HG02840 (cell line): ENCODE measurements around the gene WFDC1.

ENCODE experiments used
- ATAC-seq: cut with Tn5 transposase; IDR thresholded peaks from one replicate; pipeline ENCODE4 v1.9.1; 2021; ENCODE audit warnings: mild to moderate bottlenecking, moderate library complexity, moderate number of reproducible peaks; ENCODE audit not compliant: unreplicated experiment, low FRiP score

WFDC1 gene

GRCh38 chr16:84294531-84295142, at the start of gene WFDC1:
Gene WFDC1, plus strand, starts transcription at chr16:84294878. Its CDS starts 94 bp downstream, at chr16:84294972.
- no peak for ATAC-seq

- ATAC-seq: no peak
Measured at GRCh38 chr16:84245956-84246678, 48.6 kb upstream of the WFDC1 start.

DNA sequence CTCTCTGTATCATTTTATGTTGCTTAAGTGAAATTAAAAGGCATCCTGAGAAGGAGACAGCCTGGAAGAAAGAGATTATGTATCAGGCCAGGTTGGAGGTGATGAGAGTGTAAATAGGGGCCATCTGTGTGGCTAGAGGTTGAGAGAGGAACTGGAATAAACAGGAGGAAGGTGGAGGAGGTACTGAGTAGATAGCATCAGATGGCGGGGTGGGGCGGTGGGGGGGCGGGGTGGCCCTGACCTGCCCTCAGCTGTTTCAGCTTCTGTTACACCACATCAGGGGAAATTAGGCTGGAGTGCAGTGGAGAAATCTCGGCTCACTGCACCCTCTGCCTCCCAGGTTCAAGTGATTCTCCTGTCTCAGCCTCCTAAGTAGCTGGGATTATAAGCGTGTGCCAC, 48.0 kb upstream of the WFDC1 start:
- ATAC-seq: no peak

GRCh38 chr16:84247331-84247730, 47.3 kb upstream of the WFDC1 start:
- ATAC-seq: no peak

DNA sequence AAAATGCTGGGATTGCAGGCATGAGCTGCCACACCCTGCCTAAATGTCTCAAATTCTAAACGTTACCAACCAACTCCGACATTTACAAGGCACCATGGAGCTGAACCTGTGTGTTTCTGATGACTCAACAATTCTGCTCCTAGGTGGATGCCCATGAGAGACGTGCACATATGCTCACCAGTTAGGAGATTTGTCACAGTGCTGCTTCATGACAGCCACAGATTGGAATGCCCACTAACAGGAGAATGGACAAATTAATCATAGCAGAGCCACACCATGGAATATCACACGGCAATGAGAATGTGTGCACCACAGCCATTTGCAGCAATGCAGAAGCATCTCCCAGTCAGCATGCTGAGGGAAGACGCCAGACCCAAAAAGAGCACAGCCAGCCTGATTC, 46.8 kb upstream of the WFDC1 start:
- no peak for ATAC-seq

DNA sequence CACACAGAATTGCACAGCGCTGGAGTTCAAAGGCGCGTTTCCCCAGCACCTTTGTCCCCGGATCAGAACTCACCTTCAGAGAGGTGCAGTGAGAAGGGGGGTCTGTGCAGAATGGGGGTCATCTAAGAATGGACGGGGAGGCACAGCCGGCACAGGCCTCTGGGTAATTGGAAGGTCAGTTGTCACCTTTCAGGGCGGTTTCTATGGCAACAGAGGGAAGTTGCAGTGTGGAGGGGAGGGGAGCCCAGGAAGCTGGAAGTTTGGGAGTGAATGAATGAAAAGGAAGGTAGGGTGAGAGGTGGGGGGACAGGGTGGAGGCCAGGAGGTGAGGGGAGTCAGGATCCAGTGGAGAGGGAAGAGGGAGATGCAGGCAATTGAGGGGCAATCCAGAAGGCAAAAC, 42.5 kb upstream of the WFDC1 start:
- no peak for ATAC-seq

- ATAC-seq: no peak
Measured at GRCh38 chr16:84253173-84253572, 41.5 kb upstream of the WFDC1 start.

DNA sequence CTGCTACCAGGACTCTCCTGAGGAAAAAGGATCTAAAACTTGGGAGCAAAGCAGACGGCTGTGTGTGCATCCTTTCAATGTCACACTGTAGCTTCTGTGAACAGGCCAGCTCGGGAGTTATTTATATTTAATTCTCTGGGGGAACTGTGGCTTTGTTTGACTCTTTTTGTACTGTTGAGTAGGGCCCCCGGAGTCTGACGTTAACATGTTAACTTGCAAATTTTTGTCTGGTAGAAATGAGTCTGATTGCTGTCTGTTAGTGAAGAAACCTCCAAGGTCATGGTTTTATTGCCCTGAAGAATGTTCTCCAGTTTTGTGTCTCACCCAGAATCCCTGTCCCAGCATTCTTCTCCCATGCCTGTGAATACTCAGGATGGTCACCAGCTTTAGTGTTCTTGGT, 40.6 kb upstream of the WFDC1 start:
- ATAC-seq: no peak

GRCh38 chr16:84255050-84255810, 39.4 kb upstream of the WFDC1 start:
- no peak for ATAC-seq

DNA sequence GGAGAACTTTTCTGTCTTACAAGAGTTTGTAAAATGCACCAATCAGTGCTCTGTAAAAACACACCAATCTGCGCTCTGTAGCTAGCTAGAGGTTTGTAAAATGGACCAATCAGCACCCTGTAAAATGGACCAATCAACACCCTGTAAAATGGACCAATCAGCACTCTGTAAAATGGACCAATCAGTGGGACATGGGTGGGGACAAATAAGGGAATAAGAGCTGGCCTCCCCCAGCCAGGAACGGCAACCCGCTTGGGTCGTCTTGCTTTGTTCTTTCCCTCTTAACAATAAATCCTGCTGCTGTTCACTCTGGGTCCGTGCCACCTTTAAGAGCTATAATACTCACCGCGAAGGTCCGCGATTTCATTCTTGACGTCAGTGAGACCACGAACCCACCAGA, 36.4 kb upstream of the WFDC1 start:
- no peak for ATAC-seq

DNA sequence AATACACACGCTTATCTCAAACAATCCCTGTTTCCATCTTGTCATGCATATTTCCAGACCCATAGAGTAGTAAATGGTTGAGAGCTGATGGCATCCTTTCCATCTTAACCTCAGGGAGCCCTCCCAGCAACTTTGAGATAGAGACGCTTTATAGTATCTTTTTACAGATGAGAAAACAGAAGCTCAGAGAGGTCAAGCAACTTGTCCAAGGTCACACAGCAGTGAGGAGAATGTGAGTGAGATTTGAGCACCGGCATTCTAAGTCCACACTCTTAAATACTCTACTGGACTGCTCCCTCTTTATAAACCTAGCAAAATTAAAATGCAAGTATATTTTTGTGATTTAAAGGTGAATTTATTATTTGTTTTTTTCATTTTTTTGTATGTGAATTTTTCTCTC, 35.0 kb upstream of the WFDC1 start:
- ATAC-seq: no peak

GRCh38 chr16:84260766-84261554, 33.7 kb upstream of the WFDC1 start:
- no peak for ATAC-seq

- no peak for ATAC-seq
Measured at GRCh38 chr16:84262031-84262430, 32.6 kb upstream of the WFDC1 start.

- no peak for ATAC-seq
Measured at GRCh38 chr16:84262939-84263338, 31.7 kb upstream of the WFDC1 start.

- ATAC-seq: no peak
Measured at GRCh38 chr16:84266451-84266850, 28.2 kb upstream of the WFDC1 start.

GRCh38 chr16:84267380-84267779, 27.3 kb upstream of the WFDC1 start:
- ATAC-seq: no peak

- ATAC-seq: no peak
Measured at GRCh38 chr16:84268291-84269040, 26.2 kb upstream of the WFDC1 start.

DNA sequence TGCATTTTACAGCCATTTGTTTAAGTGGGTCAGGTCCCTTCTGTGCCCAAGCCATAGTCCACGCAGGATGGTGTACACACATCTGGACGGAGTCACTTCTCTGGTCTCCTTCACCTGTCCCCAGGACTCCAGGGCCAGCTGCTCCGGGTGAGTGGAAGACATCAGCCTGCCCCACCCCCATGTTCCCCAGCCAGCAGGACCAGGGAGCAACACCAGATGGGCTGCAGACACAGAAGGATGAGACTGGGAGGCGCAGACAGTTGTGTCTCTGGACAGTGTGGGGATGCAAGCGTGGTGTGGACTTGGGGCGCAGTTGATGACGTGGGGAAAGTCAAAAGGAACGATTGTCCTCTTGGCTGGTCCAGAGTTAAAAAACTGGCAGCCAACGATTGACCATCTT, 24.6 kb upstream of the WFDC1 start:
- no peak for ATAC-seq

GRCh38 chr16:84270531-84270930, 24.1 kb upstream of the WFDC1 start:
- ATAC-seq: no peak

- no peak for ATAC-seq
Measured at GRCh38 chr16:84271037-84271436, 23.6 kb upstream of the WFDC1 start.
